Esophagus muscularis mucosa (tissue), 3 donors: ENCODE data around the gene DNER.

ENCODE experiments used
- POLR2A ChIP-seq: fragments of 450-650 bp; IDR thresholded peaks from one replicate; pipeline ENCODE4 v1.6.1; 2017; ENCODE audit warnings: antibody characterized with exemption, moderate library complexity, mild to moderate bottlenecking, low read depth
- TF ChIP-seq, protein P1 (sequence below), 3 experiments: fragments of 200-600 bp in 2 of 3; fragments of 450-650 bp in 1 of 3; sonication (generic) in 2 of 3; IDR thresholded peaks; one replicate each; pipeline ENCODE4 v1.5.1; 2017 to 2019; ENCODE audit warnings: antibody characterized with exemption in 3 of 3, mild to moderate bottlenecking in 2 of 3, moderate library complexity in 1 of 3

DNA sequence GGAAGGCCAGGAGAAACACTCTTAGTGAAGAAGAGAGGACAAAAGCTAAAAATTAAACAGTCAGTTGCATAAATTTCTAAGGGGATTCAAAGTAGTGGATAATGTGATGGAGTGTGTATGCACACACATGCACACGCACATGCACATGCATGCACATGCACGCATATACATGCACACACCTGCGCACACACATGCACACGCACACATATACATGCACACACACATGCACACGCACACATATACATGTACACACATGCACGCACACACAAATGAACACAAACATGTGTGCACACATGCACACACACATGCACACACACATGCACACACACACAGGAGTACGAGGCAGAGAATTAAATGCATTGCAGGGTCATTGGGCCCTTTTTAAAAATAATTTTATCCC is 117.6 kb downstream of the DNER start:
- TF ChIP-seq, protein P1, sequence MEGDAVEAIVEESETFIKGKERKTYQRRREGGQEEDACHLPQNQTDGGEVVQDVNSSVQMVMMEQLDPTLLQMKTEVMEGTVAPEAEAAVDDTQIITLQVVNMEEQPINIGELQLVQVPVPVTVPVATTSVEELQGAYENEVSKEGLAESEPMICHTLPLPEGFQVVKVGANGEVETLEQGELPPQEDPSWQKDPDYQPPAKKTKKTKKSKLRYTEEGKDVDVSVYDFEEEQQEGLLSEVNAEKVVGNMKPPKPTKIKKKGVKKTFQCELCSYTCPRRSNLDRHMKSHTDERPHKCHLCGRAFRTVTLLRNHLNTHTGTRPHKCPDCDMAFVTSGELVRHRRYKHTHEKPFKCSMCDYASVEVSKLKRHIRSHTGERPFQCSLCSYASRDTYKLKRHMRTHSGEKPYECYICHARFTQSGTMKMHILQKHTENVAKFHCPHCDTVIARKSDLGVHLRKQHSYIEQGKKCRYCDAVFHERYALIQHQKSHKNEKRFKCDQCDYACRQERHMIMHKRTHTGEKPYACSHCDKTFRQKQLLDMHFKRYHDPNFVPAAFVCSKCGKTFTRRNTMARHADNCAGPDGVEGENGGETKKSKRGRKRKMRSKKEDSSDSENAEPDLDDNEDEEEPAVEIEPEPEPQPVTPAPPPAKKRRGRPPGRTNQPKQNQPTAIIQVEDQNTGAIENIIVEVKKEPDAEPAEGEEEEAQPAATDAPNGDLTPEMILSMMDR (IDR thresholded peaks at IDR 0.05) = no peak
- no peak for TF ChIP-seq POLR2A
